ENCODE data around the gene FGF14. TPM values are rescaled to one million over a fixed set of nuclear protein-coding genes. Genes with fewer than 3 reads are reported as not detected.

The FGF14 gene
- total RNA-seq, 2 donors from 2014 or later: under 0.01 to 0.28 TPM

DNA sequence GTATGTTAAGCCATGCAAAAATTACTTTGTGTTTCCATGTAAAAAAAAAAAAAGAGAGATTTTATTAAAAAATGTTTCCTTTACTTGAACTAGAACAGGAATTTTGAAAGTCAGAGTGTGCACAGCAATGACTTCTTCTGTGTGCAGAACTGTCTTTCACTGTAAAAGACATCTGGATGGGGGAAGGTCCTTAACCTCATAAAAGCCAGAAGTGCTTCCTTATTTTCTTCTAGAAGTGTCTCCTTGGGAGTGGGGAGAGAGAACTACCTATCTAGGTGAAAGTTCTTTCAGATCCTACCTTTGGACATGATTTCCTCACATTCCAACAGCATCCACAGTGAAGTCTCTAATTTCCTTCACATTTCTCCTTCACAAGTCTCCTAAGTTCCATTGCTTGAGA lies 360.3 kb downstream of the FGF14 start:
- intact Hi-C loops (cut with DNase I): no loop called here

GRCh38 chr13:102040812-102041211 lies 361.0 kb downstream of the FGF14 start:
- Histone ChIP-seq H3K36me3 (no peaks in the 10 kb centered on the region), H3K9me3 (no peaks in the 10 kb centered on the region), H3K4me1 (replicated peaks) (no peaks in the 10 kb centered on the region), H3K27ac (no peak overlapping the region), H3K4me3 (no peak overlapping the region), H3K27me3 (replicated peaks; ENCODE audit: insufficient read depth) (no peaks in the 10 kb centered on the region)
- intact Hi-C loops (cut with DNase I): no loop called here
- DNase-seq (ENCODE audit: low spot score): no peak
- WGBS: 43% methylated on average over 2 of the region's 2 CpGs
- TF ChIP-seq, protein P1, sequence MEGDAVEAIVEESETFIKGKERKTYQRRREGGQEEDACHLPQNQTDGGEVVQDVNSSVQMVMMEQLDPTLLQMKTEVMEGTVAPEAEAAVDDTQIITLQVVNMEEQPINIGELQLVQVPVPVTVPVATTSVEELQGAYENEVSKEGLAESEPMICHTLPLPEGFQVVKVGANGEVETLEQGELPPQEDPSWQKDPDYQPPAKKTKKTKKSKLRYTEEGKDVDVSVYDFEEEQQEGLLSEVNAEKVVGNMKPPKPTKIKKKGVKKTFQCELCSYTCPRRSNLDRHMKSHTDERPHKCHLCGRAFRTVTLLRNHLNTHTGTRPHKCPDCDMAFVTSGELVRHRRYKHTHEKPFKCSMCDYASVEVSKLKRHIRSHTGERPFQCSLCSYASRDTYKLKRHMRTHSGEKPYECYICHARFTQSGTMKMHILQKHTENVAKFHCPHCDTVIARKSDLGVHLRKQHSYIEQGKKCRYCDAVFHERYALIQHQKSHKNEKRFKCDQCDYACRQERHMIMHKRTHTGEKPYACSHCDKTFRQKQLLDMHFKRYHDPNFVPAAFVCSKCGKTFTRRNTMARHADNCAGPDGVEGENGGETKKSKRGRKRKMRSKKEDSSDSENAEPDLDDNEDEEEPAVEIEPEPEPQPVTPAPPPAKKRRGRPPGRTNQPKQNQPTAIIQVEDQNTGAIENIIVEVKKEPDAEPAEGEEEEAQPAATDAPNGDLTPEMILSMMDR (IDR thresholded peaks at IDR 0.05): no peak
- TF ChIP-seq POLR2AphosphoS5 (IDR thresholded peaks at IDR 0.05) (no peak), POLR2A (IDR thresholded peaks at IDR 0.05) (no peak)

More for the DNA sequence above, 360.3 kb downstream of the FGF14 start:
- Histone ChIP-seq H3K4me3 (no peak overlapping the region), H3K9me3 (no peaks in the 10 kb centered on the region), H3K36me3 (no peaks in the 10 kb centered on the region), H3K27me3 (replicated peaks; ENCODE audit: insufficient read depth) (no peaks in the 10 kb centered on the region), H3K4me1 (replicated peaks) (no peaks in the 10 kb centered on the region), H3K27ac (no peak overlapping the region)
- DNase-seq (ENCODE audit: low spot score): no peak
- TF ChIP-seq POLR2AphosphoS5 (IDR thresholded peaks at IDR 0.05) (no peak), POLR2A (IDR thresholded peaks at IDR 0.05) (no peak)
- TF ChIP-seq, protein P1 (IDR thresholded peaks at IDR 0.05): no peak

DNA sequence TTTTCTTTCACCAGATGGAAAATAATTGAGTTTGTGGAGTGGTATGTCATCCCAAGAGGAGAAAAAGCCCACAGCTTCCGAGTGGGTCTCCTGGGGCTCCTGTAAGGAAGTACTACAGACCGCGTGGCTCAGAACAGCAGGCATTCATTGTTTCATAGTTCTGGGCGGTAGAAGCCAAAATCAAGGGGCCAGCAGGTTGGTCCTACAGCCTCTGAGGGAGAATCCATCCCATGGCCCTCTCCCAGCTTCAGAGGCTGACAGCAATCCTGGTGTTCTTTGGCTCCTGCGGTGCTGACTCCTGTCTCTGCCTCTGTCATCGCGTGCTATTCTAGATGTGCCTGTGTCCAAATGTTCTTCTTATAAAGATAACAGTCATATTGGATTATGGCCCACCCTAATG lies 362.6 kb downstream of the FGF14 start:
- WGBS: 75% methylated on average over 7 of the region's 7 CpGs

DNA sequence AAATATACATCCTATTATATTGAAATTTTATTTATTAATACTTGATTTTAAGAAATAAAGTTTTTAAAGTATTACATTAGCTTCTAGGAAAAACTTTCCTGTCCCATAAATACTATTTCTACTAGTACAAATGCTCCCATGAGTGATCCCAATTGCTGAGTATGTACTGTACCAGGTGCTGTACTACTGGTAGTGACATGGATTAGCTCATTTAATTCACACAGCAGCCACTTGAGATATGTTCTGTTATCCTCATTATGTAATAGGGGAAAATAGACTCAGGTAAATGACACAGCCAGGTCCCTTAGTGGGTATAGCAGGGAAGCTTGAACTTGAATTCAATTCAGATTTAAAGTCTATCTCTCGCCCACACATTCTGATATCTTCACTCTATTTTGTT lies 363.1 kb downstream of the FGF14 start:
- Histone ChIP-seq H3K9me3 (no peaks in the 10 kb centered on the region), H3K4me1 (replicated peaks) (no peaks in the 10 kb centered on the region), H3K27ac (no peak overlapping the region), H3K4me3 (no peak overlapping the region), H3K36me3 (no peaks in the 10 kb centered on the region), H3K27me3 (replicated peaks; ENCODE audit: insufficient read depth) (no peaks in the 10 kb centered on the region)
- DNase-seq (ENCODE audit: low spot score): no peak
- intact Hi-C loops (cut with DNase I): no loop called here
- TF ChIP-seq POLR2AphosphoS5 (IDR thresholded peaks at IDR 0.05) (no peak), POLR2A (IDR thresholded peaks at IDR 0.05) (no peak)
- TF ChIP-seq, protein P1 (IDR thresholded peaks at IDR 0.05): no peak
- 88% methylated on average over 1 of the region's 1 CpG for WGBS

More for the DNA sequence above, 362.6 kb downstream of the FGF14 start:
- H3K36me3 ChIP-seq: no peaks in the 10 kb centered on the region
- intact Hi-C loops (cut with DNase I): no loop called here
- TF ChIP-seq POLR2A (IDR thresholded peaks at IDR 0.05) (no peak), POLR2AphosphoS5 (IDR thresholded peaks at IDR 0.05) (no peak)
- TF ChIP-seq, protein P1 (IDR thresholded peaks at IDR 0.05): no peak
- no peaks in the 10 kb centered on the region for H3K4me1 ChIP-seq (replicated peaks)
- no peak overlapping the region for H3K27ac ChIP-seq
- no peak overlapping the region for H3K4me3 ChIP-seq
- no peak for DNase-seq (ENCODE audit: low spot score)
- no peaks in the 10 kb centered on the region for H3K9me3 ChIP-seq
- no peaks in the 10 kb centered on the region for H3K27me3 ChIP-seq (replicated peaks; ENCODE audit: insufficient read depth)

GRCh38 chr13:102035969-102036368 lies 365.9 kb downstream of the FGF14 start:
- Histone ChIP-seq H3K27ac (no peak overlapping the region), H3K4me1 (replicated peaks) (no peaks in the 10 kb centered on the region), H3K4me3 (no peak overlapping the region), H3K36me3 (no peaks in the 10 kb centered on the region), H3K27me3 (replicated peaks; ENCODE audit: insufficient read depth) (no peaks in the 10 kb centered on the region), H3K9me3 (no peaks in the 10 kb centered on the region)
- TF ChIP-seq, protein P1 (IDR thresholded peaks at IDR 0.05): no peak
- TF ChIP-seq POLR2A (IDR thresholded peaks at IDR 0.05) (no peak), POLR2AphosphoS5 (IDR thresholded peaks at IDR 0.05) (no peak)
- DNase-seq (ENCODE audit: low spot score): no peak
- intact Hi-C loops (cut with DNase I): no loop called here
